GM19324 (cell line): ENCODE data around the gene TMEM179.

Experiments
- ATAC-seq: cut with Tn5 transposase; IDR thresholded peaks from one replicate; pipeline ENCODE4 v1.9.1; 2021; ENCODE audit warnings: mild to moderate bottlenecking, moderate library complexity; ENCODE audit not compliant: unreplicated experiment, low FRiP score

TMEM179 gene

GRCh38 chr14:104547310-104547997 lies 57.1 kb downstream of the TMEM179 start:
- ATAC-seq, result no peak

GRCh38 chr14:104546591-104547309 lies 57.8 kb downstream of the TMEM179 start:
- no peak for ATAC-seq

- ATAC-seq, result no peak
These were observed 58.5 kb downstream of the TMEM179 start for GRCh38 chr14:104545942-104546501.

- ATAC-seq, result no peak
These were observed 59.2 kb downstream of the TMEM179 start for GRCh38 chr14:104545151-104545941.

- ATAC-seq, result no peak
These were observed 60.1 kb downstream of the TMEM179 start for GRCh38 chr14:104544362-104544961.

- ATAC-seq, result no peak
These were observed 61.4 kb downstream of the TMEM179 start for GRCh38 chr14:104542871-104543830.

- no peak for ATAC-seq
These were observed 62.6 kb downstream of the TMEM179 start for GRCh38 chr14:104541905-104542465.
